Endodermal cell (in vitro differentiated cells): ENCODE results near the gene RXRA. TPM values are rescaled to one million over a fixed set of nuclear protein-coding genes. Genes with fewer than 3 reads are reported as not detected.

ENCODE experiments used
- DNase-seq: peaks from one replicate; pipeline ENCODE4 v3.0.0-alpha.2; 2017
- H3K27ac ChIP-seq: 2 replicates; pipeline ENCODE4 v1.5.1; 2013; ENCODE audit warnings: mild to moderate bottlenecking, low read depth, low read length, moderate library complexity
- H3K27me3 ChIP-seq: 2 replicates; pipeline ENCODE4 v1.6.1; 2013; ENCODE audit warnings: mild to moderate bottlenecking, low read length, moderate library complexity; ENCODE audit not compliant: insufficient read depth, control insufficient read depth, poor library complexity, severe bottlenecking
- H3K36me3 ChIP-seq: 2 replicates; pipeline ENCODE4 v1.7.0; 2013; ENCODE audit warnings: mild to moderate bottlenecking, low read length, moderate library complexity; ENCODE audit not compliant: control insufficient read depth, insufficient read depth
- H3K4me1 ChIP-seq: one replicate; pipeline ENCODE4 v1.7.0; 2013; ENCODE audit warnings: low read length; ENCODE audit not compliant: control insufficient read depth, insufficient read depth
- H3K4me3 ChIP-seq: 2 replicates; pipeline ENCODE4 v1.5.1; 2013; ENCODE audit warnings: mild to moderate bottlenecking, low read length, moderate library complexity
- H3K9ac ChIP-seq: 2 replicates; pipeline ENCODE4 v1.6.1; 2013; ENCODE audit warnings: mild to moderate bottlenecking, low read length, moderate library complexity; ENCODE audit not compliant: poor library complexity, severe bottlenecking; ENCODE audit errors: extremely low read depth
- H3K9me3 ChIP-seq: 2 replicates; pipeline ENCODE4 v1.6.1; 2013; ENCODE audit warnings: mild to moderate bottlenecking, low read length, moderate library complexity; ENCODE audit not compliant: control insufficient read depth
- H3K27ac Mint-ChIP-seq: 2 replicates; pipeline ENCODE4 v1.8.0; 2020; ENCODE audit warnings: mixed read lengths
- H3K27me3 Mint-ChIP-seq: 2 replicates; pipeline ENCODE4 v1.8.0; 2021; ENCODE audit warnings: mild to moderate bottlenecking, mixed read lengths; ENCODE audit not compliant: insufficient read depth
- H3K36me3 Mint-ChIP-seq: 2 replicates; pipeline ENCODE4 v1.8.0; 2020; ENCODE audit warnings: low read depth, mixed read lengths
- H3K4me1 Mint-ChIP-seq: 2 replicates; pipeline ENCODE4 v1.8.0; 2020; ENCODE audit warnings: mixed read lengths
- H3K4me3 Mint-ChIP-seq: 2 replicates; pipeline ENCODE4 v1.8.0; 2020; ENCODE audit warnings: mild to moderate bottlenecking, moderate library complexity, mixed read lengths
- H3K9me3 Mint-ChIP-seq: 2 replicates; pipeline ENCODE4 v1.8.0; 2020; ENCODE audit warnings: mild to moderate bottlenecking, mixed read lengths
- CTCF ChIP-seq: fragments of 200-600 bp; sonication (generic); conservative IDR thresholded peaks from 2 replicates; pipeline ENCODE4 v1.5.0; 2021; ENCODE audit warnings: antibody characterized with exemption, mild to moderate bottlenecking
- WGBS, 2 experiments: methylation state at CpG; one replicate each; pipeline versions ENCODE4 v1.1.5 to v1.1.7; 2013; ENCODE audit warnings: missing lambda C conversion rate in 2 of 2, mixed read lengths in 1 of 2; ENCODE audit not compliant: insufficient coverage in 1 of 2, insufficient read length in 1 of 2; 5-methylcytosine and 5-hydroxymethylcytosine counted together
- total RNA-seq, 2 donors: library from RNA; stranded (reverse); fragmentation: NEBNext Ultra II Directional in 1 of 2; extraction: Animal tissue kit (Norgen Biotek cat#: 25700) in 1 of 2; gene quantifications; 2 replicates in 1 of 2; 3 replicates in 1 of 2; pipeline ENCODE4 v1.2.1, GENCODE V29; 2021

The RXRA gene
- total RNA-seq, 2 donors from 2014 or later = 58.3 to 70.6 TPM

GRCh38 chr9:134341306-134341705 lies 15.1 kb downstream of the RXRA start:
- DNase-seq = no peak
- no peaks in the 10 kb centered on the region for H3K36me3 ChIP-seq
- H3K27ac Mint-ChIP-seq = peak overlapping the region; percentile 74
- TF ChIP-seq CTCF = no peak
- no peak overlapping the region for H3K4me3 ChIP-seq
- H3K9ac ChIP-seq = no peak overlapping the region
- H3K4me1 ChIP-seq = no peaks in the 10 kb centered on the region
- no peaks in the 10 kb centered on the region for H3K27me3 ChIP-seq
- WGBS, 2 experiments = 92 to 93% methylated on average over 7 to 9 of the region's 9 CpGs
- no peak overlapping the region for H3K4me3 Mint-ChIP-seq
- no peaks in the 10 kb centered on the region for H3K27me3 Mint-ChIP-seq
- H3K36me3 Mint-ChIP-seq = no peaks in the 10 kb centered on the region
- peaks cover 8% of the 10 kb centered on the region for H3K4me1 Mint-ChIP-seq
- no peaks in the 10 kb centered on the region for H3K9me3 ChIP-seq
- H3K27ac ChIP-seq = no peak overlapping the region
- no peaks in the 10 kb centered on the region for H3K9me3 Mint-ChIP-seq

GRCh38 chr9:134341929-134342745 lies 15.9 kb downstream of the RXRA start:
- H3K4me3 ChIP-seq = no peak overlapping the region
- Mint-ChIP-seq H3K9me3 (no peaks in the 10 kb centered on the region), H3K27me3 (no peaks in the 10 kb centered on the region), H3K4me1 (peaks cover 8% of the 10 kb centered on the region), H3K27ac (peak overlapping the region; percentile 74), H3K4me3 (no peak overlapping the region), H3K36me3 (no peaks in the 10 kb centered on the region)
- H3K9ac ChIP-seq = no peak overlapping the region
- 93 to 99% methylated on average over 12 to 19 of the region's 19 CpGs for WGBS, 2 experiments
- no peak for TF ChIP-seq CTCF
- H3K27me3 ChIP-seq = no peaks in the 10 kb centered on the region
- H3K9me3 ChIP-seq = no peaks in the 10 kb centered on the region
- no peak for DNase-seq
- H3K36me3 ChIP-seq = no peaks in the 10 kb centered on the region
- H3K4me1 ChIP-seq = no peaks in the 10 kb centered on the region
- no peak overlapping the region for H3K27ac ChIP-seq

GRCh38 chr9:134342746-134343115 lies 16.5 kb downstream of the RXRA start:
- no peak overlapping the region for H3K4me3 Mint-ChIP-seq
- no peaks in the 10 kb centered on the region for H3K9me3 Mint-ChIP-seq
- no peak overlapping the region for H3K4me3 ChIP-seq
- peaks cover 2% of the 10 kb centered on the region for H3K4me1 Mint-ChIP-seq
- H3K36me3 ChIP-seq = no peaks in the 10 kb centered on the region
- WGBS, 2 experiments = 80 to 92% methylated on average over 1 to 7 of the region's 7 CpGs
- H3K27me3 Mint-ChIP-seq = no peaks in the 10 kb centered on the region
- DNase-seq = no peak
- no peaks in the 10 kb centered on the region for H3K9me3 ChIP-seq
- TF ChIP-seq CTCF = no peak
- no peaks in the 10 kb centered on the region for H3K4me1 ChIP-seq
- H3K36me3 Mint-ChIP-seq = no peaks in the 10 kb centered on the region
- H3K27ac Mint-ChIP-seq = peak overlapping the region; percentile 72
- no peaks in the 10 kb centered on the region for H3K27me3 ChIP-seq
- H3K27ac ChIP-seq = no peak overlapping the region
- no peak overlapping the region for H3K9ac ChIP-seq
